ENCODE measurements around the gene JAKMIP1.

The JAKMIP1 gene

DNA sequence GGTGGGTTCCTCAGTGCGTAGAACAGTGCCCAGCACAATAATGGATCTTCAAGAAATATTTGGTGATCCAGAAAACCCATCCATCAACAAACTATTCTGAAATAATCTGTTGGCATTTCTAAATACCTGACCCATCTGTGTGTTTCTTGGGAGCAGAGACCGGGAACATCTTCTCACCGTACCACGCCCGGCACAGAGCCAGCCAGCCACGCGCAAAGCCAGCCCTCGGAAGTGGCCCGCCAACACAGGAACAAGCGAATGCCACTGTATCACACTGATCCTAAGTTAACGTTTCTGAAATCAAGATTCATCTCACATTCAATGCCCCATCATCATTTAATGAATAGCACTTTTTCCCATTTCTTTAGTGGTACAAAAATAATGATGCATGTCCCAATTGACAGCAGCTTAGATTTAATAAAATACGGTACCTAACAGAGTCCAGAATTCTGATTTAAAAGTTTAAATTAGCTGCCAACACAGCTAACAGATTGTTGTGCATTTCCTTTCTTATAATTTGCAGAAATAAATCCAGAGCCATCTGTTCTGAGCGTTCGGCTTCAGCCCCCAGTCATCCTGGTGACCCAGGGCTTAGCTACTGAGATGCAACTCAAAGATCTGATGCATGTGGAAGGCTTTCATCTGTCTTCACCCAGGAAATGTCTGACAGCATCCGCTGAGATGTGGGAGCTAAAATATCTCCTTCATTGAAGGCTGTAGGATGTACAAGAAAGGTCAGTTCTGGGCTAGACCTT is 44.2 kb downstream of the JAKMIP1 start:
- no peak for DNase-seq (ENCODE audit: low read depth)
- no peak overlapping the region for H3K4me3 ChIP-seq (ENCODE audit: low read depth, low read length)
- TF ChIP-seq, protein P1, sequence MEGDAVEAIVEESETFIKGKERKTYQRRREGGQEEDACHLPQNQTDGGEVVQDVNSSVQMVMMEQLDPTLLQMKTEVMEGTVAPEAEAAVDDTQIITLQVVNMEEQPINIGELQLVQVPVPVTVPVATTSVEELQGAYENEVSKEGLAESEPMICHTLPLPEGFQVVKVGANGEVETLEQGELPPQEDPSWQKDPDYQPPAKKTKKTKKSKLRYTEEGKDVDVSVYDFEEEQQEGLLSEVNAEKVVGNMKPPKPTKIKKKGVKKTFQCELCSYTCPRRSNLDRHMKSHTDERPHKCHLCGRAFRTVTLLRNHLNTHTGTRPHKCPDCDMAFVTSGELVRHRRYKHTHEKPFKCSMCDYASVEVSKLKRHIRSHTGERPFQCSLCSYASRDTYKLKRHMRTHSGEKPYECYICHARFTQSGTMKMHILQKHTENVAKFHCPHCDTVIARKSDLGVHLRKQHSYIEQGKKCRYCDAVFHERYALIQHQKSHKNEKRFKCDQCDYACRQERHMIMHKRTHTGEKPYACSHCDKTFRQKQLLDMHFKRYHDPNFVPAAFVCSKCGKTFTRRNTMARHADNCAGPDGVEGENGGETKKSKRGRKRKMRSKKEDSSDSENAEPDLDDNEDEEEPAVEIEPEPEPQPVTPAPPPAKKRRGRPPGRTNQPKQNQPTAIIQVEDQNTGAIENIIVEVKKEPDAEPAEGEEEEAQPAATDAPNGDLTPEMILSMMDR (conservative IDR thresholded peaks at IDR 0.05; ENCODE audit: low read depth, low read length): no peak

DNA sequence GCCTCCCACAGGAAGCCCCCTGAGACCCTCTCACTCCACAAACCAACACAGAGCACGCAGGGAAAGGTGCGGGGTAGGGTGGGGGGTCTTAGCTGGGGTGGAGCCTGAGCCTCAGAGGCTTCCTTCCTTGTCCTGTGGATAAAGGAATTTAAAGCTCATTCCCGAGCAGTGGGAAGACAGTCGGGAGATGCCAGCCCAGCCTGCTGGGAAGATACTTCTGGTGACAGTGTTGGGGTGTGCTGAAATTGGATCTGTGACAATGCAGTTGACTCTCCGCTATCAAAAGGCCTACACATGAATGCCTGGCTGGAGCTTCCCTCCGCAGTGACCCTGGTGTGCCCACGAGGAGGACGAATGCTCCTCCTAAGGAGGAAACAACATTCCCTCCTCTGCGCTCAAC is 45.5 kb downstream of the JAKMIP1 start:
- H3K4me3 ChIP-seq (ENCODE audit: low read depth, low read length): no peak overlapping the region
- TF ChIP-seq, protein P1 (conservative IDR thresholded peaks at IDR 0.05; ENCODE audit: low read depth, low read length): no peak
- DNase-seq (ENCODE audit: low read depth): no peak

DNA sequence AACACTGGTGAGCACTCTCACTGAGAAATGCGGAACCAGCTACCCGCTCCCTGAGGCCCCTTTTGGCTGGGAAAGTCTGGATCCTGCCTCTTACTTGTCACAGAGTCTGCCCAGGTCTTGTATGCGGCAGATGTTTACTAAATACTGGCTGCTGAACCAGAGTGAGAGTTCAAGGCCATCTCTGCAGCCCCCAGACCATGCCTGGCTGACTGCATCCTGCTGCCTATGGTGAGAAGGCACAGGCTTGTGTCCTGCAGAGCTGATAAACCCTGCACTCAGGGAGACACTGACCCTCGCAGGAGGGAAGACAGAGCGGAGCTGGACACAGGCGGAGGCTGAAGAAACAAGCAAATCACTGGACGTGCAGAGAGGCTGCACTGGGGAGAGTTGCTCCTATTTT is 46.5 kb downstream of the JAKMIP1 start:
- DNase-seq (ENCODE audit: low read depth): no peak
- H3K4me3 ChIP-seq (ENCODE audit: low read depth, low read length): no peak overlapping the region
- TF ChIP-seq, protein P1 (conservative IDR thresholded peaks at IDR 0.05; ENCODE audit: low read depth, low read length): no peak

DNA sequence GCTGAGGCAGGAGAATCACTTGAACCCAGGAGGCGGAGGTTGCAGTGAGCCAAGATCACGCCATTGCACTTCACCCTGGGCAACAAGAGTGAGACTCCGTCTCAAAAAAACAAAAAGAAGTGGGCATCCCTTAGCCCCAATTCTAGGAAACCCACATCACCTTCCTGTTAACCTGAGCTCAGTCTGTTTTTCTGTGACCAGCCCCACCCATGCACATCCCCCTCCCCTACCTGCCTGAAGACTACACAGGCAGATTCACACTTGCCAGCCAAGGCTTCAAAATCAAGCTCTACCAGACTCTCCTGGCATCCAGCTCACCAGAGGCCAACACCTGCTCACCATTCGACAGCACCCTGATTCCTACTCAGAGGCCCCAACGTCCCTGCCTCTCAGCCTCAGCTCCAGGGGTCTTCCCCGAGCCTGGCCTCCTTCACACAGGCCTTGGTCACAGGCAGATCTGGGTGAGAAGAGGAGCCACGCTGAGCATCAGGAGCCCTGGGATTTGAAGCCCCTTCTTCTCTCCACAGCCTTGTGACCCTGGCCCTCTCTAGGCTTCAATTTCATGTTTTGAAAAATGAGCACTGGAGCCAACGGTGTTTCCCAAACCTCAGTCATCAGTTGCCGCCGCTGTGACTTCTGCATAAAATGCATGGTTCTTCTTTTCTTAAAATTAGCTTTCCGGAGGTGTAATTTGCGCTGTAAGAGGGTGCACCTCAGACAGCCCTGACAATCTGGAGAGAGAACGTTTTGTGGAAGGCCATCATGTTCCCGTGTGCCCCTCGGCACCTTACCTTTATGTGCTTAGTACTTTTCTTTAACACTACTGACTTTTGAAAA is 47.3 kb downstream of the JAKMIP1 start:
- TF ChIP-seq, protein P1 (conservative IDR thresholded peaks at IDR 0.05; ENCODE audit: low read depth, low read length): no peak
- no peak overlapping the region for H3K4me3 ChIP-seq (ENCODE audit: low read depth, low read length)
- DNase-seq (ENCODE audit: low read depth): no peak

DNA sequence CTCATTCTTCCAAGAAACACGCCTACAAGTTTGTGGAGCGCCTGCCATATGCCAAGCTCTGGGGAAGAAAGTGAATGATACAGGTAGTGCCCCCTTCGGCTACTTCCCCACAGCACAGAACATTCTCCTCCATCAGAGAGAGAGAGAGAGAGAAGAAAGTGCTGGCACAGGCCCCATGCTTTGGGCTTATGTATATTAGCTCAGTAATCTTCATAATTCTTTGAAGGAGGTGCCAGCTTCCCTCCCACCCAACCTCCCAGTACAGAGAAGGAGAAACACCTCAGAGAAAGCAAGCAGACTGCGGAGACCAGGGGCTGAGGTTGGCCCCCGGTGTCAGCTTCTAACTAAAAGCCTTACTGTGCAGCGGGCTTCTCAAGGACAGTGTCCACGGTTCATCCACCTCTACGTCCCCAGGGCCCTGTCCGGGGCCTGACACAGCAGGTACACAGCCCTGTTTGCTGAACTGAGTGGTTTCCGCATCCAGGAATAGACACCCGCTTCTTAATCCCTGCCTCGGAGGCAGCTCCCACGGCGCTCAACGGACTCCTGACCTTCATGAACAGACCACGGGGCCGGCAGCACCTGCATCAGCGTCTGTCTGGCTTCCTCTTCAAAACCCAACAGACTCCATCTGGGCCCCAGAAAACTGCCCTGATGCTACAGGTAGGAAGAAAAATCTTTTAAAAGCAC is 50.2 kb downstream of the JAKMIP1 start:
- TF ChIP-seq, protein P1 (conservative IDR thresholded peaks at IDR 0.05; ENCODE audit: low read depth, low read length): no peak
- H3K4me3 ChIP-seq (ENCODE audit: low read depth, low read length): no peak overlapping the region
- no peak for DNase-seq (ENCODE audit: low read depth)

DNA sequence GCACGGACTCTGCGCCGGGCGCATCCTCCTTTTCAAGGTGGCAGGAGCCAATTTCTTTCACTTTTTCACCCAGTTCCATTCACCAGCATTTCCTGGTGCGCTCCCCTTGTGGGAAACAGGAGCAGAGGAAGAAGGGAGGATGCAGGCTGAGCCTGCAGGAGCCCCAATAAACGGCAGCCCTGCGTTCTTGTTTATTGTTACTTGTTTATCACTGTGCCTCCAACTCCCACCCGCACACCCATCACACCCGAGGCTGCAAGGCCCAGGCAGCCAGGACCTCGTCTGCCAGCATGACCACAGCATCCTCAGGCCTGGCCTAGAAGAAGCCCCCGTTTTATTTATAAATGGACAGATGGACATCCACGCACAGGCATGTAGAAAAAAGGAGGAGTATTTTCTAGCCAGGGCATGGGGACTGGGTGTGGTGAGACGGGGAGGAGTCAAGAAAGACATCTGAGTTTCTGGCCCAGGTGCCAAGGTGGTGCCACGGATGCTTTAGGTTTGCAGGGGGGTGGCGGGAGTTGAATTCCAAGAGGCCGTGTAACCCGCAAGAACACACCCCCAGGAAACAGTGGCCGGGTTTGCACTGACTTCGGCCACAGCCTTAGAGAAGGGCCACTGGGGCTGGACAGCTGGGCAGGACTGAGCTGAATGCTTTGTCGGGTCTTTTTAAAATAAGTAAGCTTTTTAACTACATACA is 51.7 kb downstream of the JAKMIP1 start:
- no peak overlapping the region for H3K4me3 ChIP-seq (ENCODE audit: low read depth, low read length)
- TF ChIP-seq, protein P1 (conservative IDR thresholded peaks at IDR 0.05; ENCODE audit: low read depth, low read length): no peak
- DNase-seq (ENCODE audit: low read depth): no peak

Measured in choroid plexus epithelial cell (primary cell).